Right renal pelvis (tissue), 4 donors: ENCODE data around the gene EXD3. TPM values are rescaled to one million over a fixed set of nuclear protein-coding genes. Genes with fewer than 3 reads are reported as not detected.
"Not testable (repeated sequence)": the region's sequence is repeated elsewhere in the genome, so short reads cannot be mapped to it uniquely, and the experiment has no call there.

Source experiments
- DNase-seq, 4 donors: peaks; one replicate each; pipeline ENCODE4 v3.0.0-alpha.2; 2013; ENCODE audit warnings: low read depth in 4 of 4, low spot score in 3 of 4, missing footprints in 1 of 4
- polyA plus RNA-seq, 4 donors: library from polyadenylated mRNA; unstranded; fragments of 120-200 nt; gene quantifications; one replicate each; pipeline ENCODE4 v1.2.1, GENCODE V29; 2013; ENCODE audit not compliant: insufficient read length in 4 of 4

The EXD3 gene
- polyA plus RNA-seq, 4 donors: 12.5 to 19.3 (median 13.8) TPM

GRCh38 chr9:137264067-137264466 lies 158.9 kb downstream of the EXD3 start:
- DNase-seq: no peak

DNA sequence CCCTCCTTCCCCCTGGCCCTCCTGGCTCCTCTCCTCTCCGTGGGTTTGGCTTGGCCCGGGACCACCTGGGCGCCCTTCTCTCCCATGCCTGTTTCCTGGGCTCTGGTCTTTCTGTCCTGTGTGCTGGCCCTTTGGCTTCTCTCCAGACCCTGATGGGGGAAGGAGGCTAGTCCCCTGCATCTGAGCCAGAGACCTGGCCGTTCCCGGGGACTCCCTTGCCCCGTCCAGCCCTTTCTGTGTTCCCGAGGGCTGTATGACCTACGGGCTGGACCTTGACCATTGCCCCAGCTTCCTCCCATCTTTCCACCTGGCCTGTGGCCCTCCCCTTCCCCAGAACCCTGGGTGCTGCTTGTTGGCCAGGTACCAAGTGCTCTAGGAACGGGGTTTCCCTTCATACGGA lies 159.5 kb downstream of the EXD3 start:
- DNase-seq: no peak

DNA sequence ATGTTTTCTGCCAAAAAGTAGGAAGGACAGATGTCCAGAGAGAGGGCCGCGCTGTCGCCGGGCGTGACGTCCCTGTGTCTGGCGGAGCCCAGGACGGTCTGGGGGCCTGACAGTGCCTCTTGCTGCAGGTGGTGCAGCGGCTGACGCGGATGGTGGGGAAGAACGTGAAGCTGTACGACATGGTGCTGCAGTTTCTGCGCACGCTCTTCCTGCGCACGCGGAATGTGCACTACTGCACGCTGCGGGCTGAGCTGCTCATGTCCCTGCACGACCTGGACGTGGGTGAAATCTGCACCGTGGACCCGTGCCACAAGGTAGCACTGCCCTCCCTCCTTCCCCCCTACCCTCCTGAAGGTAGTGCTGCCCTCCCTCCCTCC lies 160.1 kb downstream of the EXD3 start:
- DNase-seq: no peak

- DNase-seq: not testable (repeated sequence)
Measured at GRCh38 chr9:137262173-137262908, 160.6 kb downstream of the EXD3 start.

Other genes starting within 250 kb of the EXD3 start
- gene ANAPC2, start 234.6 kb downstream of the EXD3 start, polyA plus RNA-seq: 10 to 100 TPM; 37.1 to 50.4 (median 40.9) TPM
- 10 to 100 TPM; 42.7 to 70.4 (median 47.7) TPM for gene SSNA1, start 234.5 kb downstream of the EXD3 start, polyA plus RNA-seq
- 10 to 100 TPM; 12.9 to 18.6 (median 14.1) TPM for gene TPRN, start 222.4 kb downstream of the EXD3 start, polyA plus RNA-seq
- gene TMEM203, start 217.5 kb downstream of the EXD3 start, polyA plus RNA-seq: 10 to 100 TPM; 44.6 to 49.8 (median 47.4) TPM
- 10 to 100 TPM; 10.0 to 16.0 (median 10.9) TPM for gene NDOR1, start 217.5 kb downstream of the EXD3 start, polyA plus RNA-seq
- 10 to 100 TPM in 2 of 4 donors, 1 to 10 TPM in 2; 7.9 to 16.3 (median 10.1) TPM for gene RNF208, start 200.9 kb downstream of the EXD3 start, polyA plus RNA-seq
- gene CYSRT1, start 198.0 kb downstream of the EXD3 start, polyA plus RNA-seq: 10 to 100 TPM in 2 of 4 donors, 1 to 10 TPM in 2; 4.9 to 14.2 (median 10.8) TPM
- 10 to 100 TPM in 1 of 4 donors, 1 to 10 TPM in 3; 5.1 to 14.5 (median 9.7) TPM for gene RNF224, start 195.7 kb downstream of the EXD3 start, polyA plus RNA-seq
- 10 to 100 TPM in 1 of 4 donors, 1 to 10 TPM in 3; 4.7 to 11.9 (median 7.3) TPM for gene SLC34A3, start 192.3 kb downstream of the EXD3 start, polyA plus RNA-seq
- gene TUBB4B, start 181.9 kb downstream of the EXD3 start, polyA plus RNA-seq: 100 to 1,000 TPM; 343 to 454 (median 348) TPM
- 1 to 10 TPM; 1.7 to 2.3 (median 1.8) TPM for gene STPG3, start 171.9 kb downstream of the EXD3 start, polyA plus RNA-seq
- gene NELFB, start 167.8 kb downstream of the EXD3 start, polyA plus RNA-seq: 10 to 100 TPM; 46.6 to 69.7 (median 51.2) TPM
- gene TOR4A, start 145.4 kb downstream of the EXD3 start, polyA plus RNA-seq: 1 to 10 TPM; 3.6 to 10.0 (median 4.9) TPM
- 10 to 100 TPM in 1 of 4 donors, 1 to 10 TPM in 3; 6.6 to 10.1 (median 6.7) TPM for gene NRARP, start 120.9 kb downstream of the EXD3 start, polyA plus RNA-seq
- 10 to 100 TPM in 1 of 4 donors, 1 to 10 TPM in 3; 5.7 to 10.1 (median 6.2) TPM for gene NOXA1, start 231 bp upstream of the EXD3 start, polyA plus RNA-seq
- gene ENTPD8, start 18.2 kb upstream of the EXD3 start, polyA plus RNA-seq: under 1 TPM; 0.52 to 0.59 (median 0.56) TPM
- 10 to 100 TPM; 45.5 to 49.6 (median 45.8) TPM for gene NSMF, start 36.2 kb upstream of the EXD3 start, polyA plus RNA-seq
- 1 to 10 TPM; 1.6 to 2.7 (median 2.2) TPM for gene PNPLA7, start 127.2 kb upstream of the EXD3 start, polyA plus RNA-seq
- gene MRPL41, start 128.7 kb upstream of the EXD3 start, polyA plus RNA-seq: 10 to 100 TPM; 15.5 to 30.0 (median 17.1) TPM
- gene DPH7, start 155.8 kb upstream of the EXD3 start, polyA plus RNA-seq: 10 to 100 TPM; 35.4 to 48.2 (median 45.3) TPM
- gene ZMYND19, start 167.3 kb upstream of the EXD3 start, polyA plus RNA-seq: 10 to 100 TPM; 20.3 to 26.3 (median 21.6) TPM
- 10 to 100 TPM; 27.9 to 37.7 (median 32.3) TPM for gene ARRDC1, start 182.5 kb upstream of the EXD3 start, polyA plus RNA-seq
- 10 to 100 TPM; 62.6 to 73.2 (median 71.3) TPM for gene EHMT1, start 195.8 kb upstream of the EXD3 start, polyA plus RNA-seq